ENCODE results near the gene INCA1.

- TF ChIP-seq CTCF (IDR thresholded peaks at IDR 0.05; ENCODE audit: insufficient read depth, low read length, poor library complexity, severe bottlenecking): no peak
- no peak for TF ChIP-seq EZH2phosphoT487 (conservative IDR thresholded peaks at IDR 0.05; ENCODE audit: low read length)
Observed at GRCh38 chr17:5022171-5022711, 24.9 kb upstream of the INCA1 start.
